Stimulated activated CD4-positive, alpha-beta T cell treated with anti-CD3 and anti-CD28 coated beads, TNF-alpha, amount 100 ng/mL, for 1 hour (primary cell): ENCODE data around the gene SLC38A1.
"Not testable (repeated sequence)": the region's sequence is repeated elsewhere in the genome, so short reads cannot be mapped to it uniquely, and the experiment has no call there.

Experiments used
- DNase-seq, 3 donors: peaks; one replicate each; pipeline ENCODE4 v3.0.0-alpha.2; 2020; ENCODE audit warnings: low read depth in 3 of 3, low spot score in 1 of 3

The SLC38A1 gene

DNA sequence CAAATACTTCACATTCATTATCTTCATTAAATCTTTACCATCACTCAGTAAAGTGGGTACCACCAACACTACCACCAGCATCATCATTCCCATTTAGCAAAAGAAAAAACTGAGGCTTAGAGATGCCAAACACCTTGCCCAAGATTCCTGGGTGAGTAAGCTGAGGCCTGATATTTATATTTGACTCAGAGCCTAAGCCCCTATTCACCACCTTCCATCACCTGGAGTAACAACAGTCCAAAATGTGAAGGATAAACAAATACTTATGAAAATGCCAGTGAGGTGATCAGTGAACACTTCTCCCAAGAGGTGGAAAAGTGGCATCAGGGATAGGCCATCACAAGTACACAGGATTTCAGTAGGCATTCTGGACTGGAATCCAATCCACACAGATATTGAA, 3.7 kb downstream of the SLC38A1 start:
- no peak for DNase-seq

DNA sequence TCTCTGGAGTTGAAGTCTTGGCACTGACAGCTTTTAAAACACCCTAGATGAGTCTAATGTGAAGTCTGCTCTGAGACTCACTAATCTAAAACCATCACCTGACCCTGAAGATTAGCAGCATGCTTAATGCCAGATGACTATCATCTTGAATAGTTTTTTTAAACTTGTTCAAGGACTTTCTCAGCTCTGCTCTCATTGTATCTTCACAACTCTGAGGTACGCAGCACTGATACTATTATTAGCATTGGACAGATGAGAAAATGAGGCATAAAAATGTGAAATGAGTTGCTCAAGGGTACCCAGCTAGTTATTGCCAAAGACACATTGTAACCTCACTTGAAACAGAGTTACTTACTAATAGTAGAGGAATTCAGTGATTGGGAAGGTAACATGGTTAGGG, 4.8 kb downstream of the SLC38A1 start:
- no peak for DNase-seq

- no peak for DNase-seq
Measured at GRCh38 chr12:46263140-46264016, 5.5 kb downstream of the SLC38A1 start.

- no peak for DNase-seq
Measured at GRCh38 chr12:46261646-46262045, 7.2 kb downstream of the SLC38A1 start.

GRCh38 chr12:46260913-46261476, 7.8 kb downstream of the SLC38A1 start:
- no peak for DNase-seq

- DNase-seq, result no peak
Measured at GRCh38 chr12:46260124-46260912, 8.5 kb downstream of the SLC38A1 start.

GRCh38 chr12:46259713-46260112, 9.1 kb downstream of the SLC38A1 start:
- no peak for DNase-seq

- no peak for DNase-seq
Measured at GRCh38 chr12:46259071-46259470, 9.8 kb downstream of the SLC38A1 start.

DNA sequence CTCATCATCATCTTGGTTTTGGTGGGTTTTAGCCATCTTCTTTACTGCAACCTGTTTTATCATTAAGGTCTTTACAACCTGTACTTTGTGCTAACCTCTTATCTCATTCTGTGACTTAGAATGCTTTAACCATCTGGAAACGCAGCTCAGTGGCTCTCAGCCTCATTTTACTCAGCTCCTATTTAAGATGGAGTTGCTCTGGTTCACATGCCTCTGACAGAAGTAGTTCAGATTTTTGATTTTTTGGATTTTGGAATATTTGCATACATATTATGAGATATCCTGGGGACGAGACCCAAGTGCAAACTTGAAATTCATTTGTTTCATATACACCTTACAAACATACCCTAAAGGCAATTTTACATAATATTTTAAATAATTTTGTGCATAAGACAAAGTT, 10.7 kb downstream of the SLC38A1 start:
- no peak for DNase-seq

- no peak for DNase-seq
Measured at GRCh38 chr12:46256942-46257341, 11.9 kb downstream of the SLC38A1 start.

- DNase-seq, result no peak
Measured at GRCh38 chr12:46253544-46254162, 15.2 kb downstream of the SLC38A1 start.

GRCh38 chr12:46251994-46252393, 16.8 kb downstream of the SLC38A1 start:
- not testable (repeated sequence) for DNase-seq

DNA sequence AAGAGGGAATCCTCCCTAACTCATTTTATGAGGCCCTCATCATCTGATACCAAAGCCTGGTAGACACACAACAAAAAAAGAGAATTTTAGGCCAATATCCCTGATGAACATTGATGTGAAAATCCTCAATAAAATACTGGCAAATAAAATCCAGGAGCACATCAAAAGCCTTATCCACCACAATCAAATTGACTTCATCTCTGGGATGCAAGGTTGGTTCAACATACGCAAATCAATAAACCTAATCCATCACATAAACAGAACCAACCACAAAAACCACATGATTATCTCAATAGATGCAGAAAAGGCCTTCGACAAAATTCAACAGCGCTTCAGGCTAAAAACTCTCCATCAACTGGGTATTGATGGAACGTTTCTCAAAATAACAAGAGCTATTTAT, 18.9 kb downstream of the SLC38A1 start:
- DNase-seq, result not testable (repeated sequence)

DNA sequence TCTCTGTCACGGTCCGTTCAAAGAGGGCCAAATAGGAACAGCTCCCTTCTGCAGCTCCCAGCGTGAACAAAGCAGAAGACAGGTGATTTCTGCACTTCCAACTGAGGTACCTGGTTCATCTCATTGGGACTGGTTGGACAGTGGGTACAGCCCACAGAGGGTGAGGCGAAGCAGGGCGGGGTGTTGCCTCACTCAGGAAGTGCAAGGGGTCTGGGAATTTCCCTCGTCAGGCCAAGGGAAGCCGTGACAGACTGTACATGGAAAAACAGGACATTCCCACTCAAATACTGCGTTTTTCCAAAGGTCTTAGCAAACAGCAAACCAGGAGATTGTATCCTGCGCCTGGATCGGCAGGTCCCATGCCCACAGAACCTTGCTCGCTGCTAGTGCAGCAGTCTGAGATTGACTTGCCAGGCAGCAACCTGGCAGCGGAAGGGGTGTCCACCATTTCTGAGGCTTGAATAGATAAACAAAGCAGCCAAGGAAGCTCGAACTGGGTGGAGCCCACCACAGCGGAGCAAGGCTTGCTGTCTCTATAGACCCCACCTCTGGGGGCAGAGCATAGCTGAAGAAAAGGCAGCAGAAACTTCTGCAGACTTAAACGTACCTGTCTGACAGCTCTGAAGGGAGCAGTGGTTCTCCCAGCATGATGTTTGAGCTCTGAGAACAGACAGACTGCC, 22.7 kb downstream of the SLC38A1 start:
- DNase-seq, result no peak

DNA sequence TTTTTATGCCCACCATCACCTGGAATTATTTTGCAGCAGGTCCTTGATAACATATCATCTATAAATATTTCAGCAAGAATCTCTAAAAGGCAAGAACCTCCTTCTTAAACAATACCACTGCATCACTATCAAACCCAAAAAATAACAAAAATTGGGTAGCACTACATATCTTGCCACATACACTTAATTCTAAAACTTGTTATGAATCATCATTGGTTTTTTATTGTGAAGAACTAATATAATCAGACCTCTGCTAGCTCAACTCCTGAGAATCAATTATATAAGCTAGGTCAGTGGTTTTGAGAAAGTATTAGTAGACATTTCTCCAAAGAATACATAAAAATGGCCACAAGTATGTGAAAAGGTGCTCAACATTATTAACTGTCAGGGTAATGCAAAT, 23.8 kb downstream of the SLC38A1 start:
- no peak for DNase-seq

- no peak for DNase-seq
Measured at GRCh38 chr12:46244273-46244915, 24.4 kb downstream of the SLC38A1 start.

DNA sequence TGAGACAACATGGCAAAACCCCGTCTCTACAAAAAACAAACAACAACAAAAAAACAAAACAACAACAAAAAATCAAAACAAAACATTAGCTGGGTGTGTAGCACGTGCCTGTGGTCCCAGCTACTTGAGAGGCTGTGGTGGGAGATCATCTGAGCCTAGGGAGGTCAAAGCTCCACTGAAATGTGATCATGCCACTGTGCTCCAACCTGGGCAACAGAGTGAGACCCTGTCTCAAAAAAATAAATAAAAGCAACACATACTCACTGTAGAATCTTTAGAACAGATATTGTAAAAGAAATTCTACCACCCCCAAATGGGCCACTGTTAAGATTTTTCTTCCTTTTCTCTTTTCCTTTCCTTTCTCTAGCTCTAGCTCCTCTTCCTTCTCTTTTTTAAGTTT, 26.3 kb downstream of the SLC38A1 start:
- DNase-seq, result no peak

GRCh38 chr12:46240436-46240835, 28.4 kb downstream of the SLC38A1 start:
- DNase-seq, result no peak

DNA sequence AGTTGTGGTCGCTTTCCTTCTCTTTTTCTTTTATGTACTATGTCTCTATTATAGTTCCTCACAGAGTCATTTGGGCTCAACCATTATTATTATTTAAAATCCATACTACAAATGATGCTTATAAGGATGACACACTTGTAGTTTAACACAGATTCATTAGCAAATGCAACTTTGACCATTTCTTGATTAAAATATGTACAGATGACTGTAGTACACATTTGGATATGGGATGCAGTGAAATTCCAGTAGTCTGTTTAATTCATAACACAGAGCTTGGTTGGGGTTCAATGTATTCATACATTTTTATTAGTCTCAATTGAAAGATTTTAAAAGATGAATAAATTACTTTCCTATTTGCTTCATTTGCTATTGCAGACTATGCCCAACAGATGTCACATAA, 30.0 kb downstream of the SLC38A1 start:
- no peak for DNase-seq

DNA sequence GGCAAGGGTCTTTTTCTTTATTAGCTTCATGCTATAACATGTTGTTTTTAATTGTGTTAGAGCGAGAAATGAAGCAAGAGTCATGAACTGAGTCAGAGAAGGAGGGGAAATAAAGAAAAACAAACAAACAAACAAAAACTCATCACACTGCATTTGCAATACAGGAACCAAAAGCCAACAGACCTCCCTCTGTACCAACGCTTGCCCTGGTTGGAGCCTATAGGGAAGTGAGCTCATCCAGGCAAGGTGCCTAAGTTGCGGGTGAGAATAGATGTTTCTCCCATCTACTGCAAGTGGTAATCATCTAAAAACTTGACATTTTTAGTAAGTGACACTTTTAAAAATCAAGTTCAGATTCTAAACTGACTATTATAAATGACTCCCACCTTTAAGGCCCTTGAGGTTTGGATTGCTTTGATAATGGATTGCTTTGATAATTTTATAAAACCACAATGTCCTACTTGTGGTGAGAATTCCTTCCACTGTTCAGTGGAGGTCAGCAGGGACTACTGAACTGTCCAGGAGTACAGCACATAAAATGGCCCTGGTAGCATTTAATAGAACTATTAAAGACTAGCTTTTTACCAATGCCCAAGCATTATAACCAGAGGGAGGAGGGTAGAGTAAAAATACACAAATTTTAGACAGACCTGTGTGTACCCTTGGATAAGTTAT, 31.3 kb downstream of the SLC38A1 start:
- DNase-seq, result no peak
